Subcutaneous preadipocyte (primary cell): ENCODE data around the gene SYT15. TPM values are rescaled to one million over a fixed set of nuclear protein-coding genes. Genes with fewer than 3 reads are reported as not detected.

Source experiments
- total RNA-seq: library from RNA; depleted of rRNA; stranded (reverse); fragments of >200 nt; gene quantifications from 2 replicates; pipeline ENCODE4 v1.2.3, GENCODE V29; 2012

SYT15 gene
- under 0.01 TPM in 2 replicates for total RNA-seq

DNA sequence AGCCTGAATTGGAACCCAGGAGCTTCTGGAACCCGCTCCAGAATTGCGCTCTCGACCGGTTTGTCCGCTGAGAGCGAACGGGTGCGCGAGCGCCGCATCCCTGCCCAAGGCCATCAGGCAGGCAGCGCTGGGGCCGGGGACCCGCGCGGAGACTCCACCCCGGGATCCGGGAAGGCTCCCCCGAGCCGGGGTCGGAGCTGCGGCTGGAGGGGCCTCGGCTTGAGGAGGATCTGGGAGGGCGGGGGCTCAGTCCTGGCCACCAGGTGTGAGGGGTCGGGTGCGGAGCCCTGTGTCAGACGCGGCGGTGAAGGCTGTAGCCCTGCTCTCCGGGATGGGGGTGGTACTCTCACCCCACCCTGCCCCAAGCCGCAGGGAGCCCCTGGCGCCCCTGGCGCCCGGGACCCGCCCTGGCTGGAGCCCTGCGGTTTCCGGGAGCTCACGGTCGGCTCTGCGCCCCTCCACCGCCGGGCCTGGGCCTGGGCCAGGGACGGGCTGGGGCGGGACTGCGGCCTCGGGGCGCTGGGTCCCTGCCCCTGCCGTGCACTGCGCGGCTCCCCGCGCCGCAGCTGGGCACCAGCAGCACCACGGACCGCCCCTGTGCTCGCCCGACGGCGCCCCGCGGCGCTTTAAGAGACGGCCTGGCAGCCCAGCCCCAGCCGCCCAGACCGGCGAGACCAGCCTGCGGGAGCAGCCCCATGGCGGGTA lies at the start of gene SYT15:
Gene SYT15 (plus strand): TSS at position 655 of the 705 bp plus-strand sequence. CDS start 41 bp downstream, at position 696.

DNA sequence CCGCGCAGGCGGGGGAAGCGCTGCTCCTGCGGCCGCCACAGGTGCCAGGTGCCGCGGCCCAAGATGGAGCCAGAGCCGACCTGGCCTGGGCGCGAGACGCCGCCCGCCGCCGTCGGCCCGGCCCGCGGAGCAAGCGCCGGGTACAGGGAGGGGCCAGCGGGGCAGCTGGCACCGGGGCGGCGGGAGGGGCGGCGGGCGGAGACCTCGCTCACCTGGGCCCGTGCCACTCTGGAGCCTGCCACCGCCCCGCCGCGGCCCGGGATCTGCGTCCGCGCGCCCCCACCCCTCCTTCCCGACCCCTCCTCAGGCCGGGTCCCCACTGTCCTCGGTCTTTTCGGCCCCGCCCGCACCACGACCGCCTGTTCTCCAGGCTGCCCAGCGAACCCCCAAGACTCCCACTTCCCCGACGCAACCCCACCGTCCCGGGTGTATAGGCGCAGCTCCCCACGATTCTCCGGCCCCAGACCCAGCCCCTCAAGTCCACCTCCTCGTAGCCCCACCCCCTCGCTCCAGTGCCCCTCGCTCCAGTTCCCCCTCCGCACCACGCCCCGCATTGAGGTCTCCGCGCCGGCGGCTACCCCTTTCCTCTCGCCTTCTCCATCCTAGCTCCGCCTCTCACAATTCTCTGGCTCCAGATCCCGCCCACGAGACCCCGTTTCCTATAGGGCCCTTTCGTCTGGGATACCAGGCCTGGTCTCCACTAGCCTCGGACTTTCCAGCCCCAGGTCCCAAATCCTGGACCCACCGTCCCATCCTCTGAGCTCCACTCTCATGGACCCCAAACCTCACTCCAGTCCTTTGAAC lies 22.2 kb upstream of the SYT15 start, which contains the start of gene GPRIN2:
Gene GPRIN2 (minus strand): TSS at position 144 of the 804 bp plus-strand sequence. CDS start 5,922 bp downstream, outside the sequence.

Other genes with a start within 250 kb of the SYT15 start
- gene ANXA8L1, start 203.4 kb upstream of the SYT15 start, total RNA-seq: not detected in 2 replicates
- not detected in 2 replicates for gene NPY4R, start 113.2 kb upstream of the SYT15 start, total RNA-seq
- gene GPRIN2, start 22.5 kb upstream of the SYT15 start, total RNA-seq: not detected in 2 replicates